H1 (cell line): ENCODE data around the gene COL5A1. TPM values are rescaled to one million over a fixed set of nuclear protein-coding genes. Genes with fewer than 3 reads are reported as not detected.

Source experiments
- CBX8 ChIP-seq: fragments of 300-800, 300-1000 bp; sonication (generic); IDR thresholded peaks from 2 replicates; pipeline ENCODE4 v1.7.1; 2016; ENCODE audit warnings: low read depth, low read length, borderline replicate concordance
- CTBP2 ChIP-seq: IDR thresholded peaks from 2 replicates; pipeline ENCODE4 v1.7.0; 2011; ENCODE audit warnings: borderline replicate concordance, mild to moderate bottlenecking, moderate library complexity, mixed read lengths, low read length; ENCODE audit not compliant: insufficient read depth, insufficient read length
- KDM1A ChIP-seq: fragments of 200-600, 300-600 bp; sonication (generic); IDR thresholded peaks from 2 replicates; pipeline ENCODE4 v1.7.1; 2016; ENCODE audit warnings: mild to moderate bottlenecking, low read length, borderline replicate concordance
- POLR2AphosphoS5 ChIP-seq: IDR thresholded peaks from 2 replicates; pipeline ENCODE4 v1.6.1; 2011; ENCODE audit warnings: low read depth, low read length
- TAF1 ChIP-seq: IDR thresholded peaks from 2 replicates; pipeline ENCODE4 v1.6.1; 2011; ENCODE audit warnings: mild to moderate bottlenecking, low read depth, low read length
- USF2 ChIP-seq: IDR thresholded peaks from 2 replicates; pipeline ENCODE4 v1.6.1; 2011; ENCODE audit warnings: low read length, improper control_type of control experiment
- polyA plus RNA-seq, 7 experiments: library from polyadenylated mRNA; depleted of rRNA in 3 of 7; stranded (reverse) in 5 of 7; unstranded in 2 of 7; fragments of >200 nt in 5 of 7; fragments of 200-250 nt in 2 of 7; gene quantifications; 1 replicate in 5 of 7; 2 replicates in 1 of 7; 4 replicates in 1 of 7; pipeline versions ENCODE4 v1.2.1 to v1.2.3, GENCODE V29; 2011 to 2013; ENCODE audit warnings: missing spikeins in 2 of 7, mixed read lengths in 2 of 7
- total RNA-seq: library from RNA; stranded (reverse); fragmentation: NEBNext Ultra II Directional; extraction: Animal tissue kit (Norgen Biotek cat#: 25700); gene quantifications from 2 replicates; pipeline ENCODE4 v1.2.1, GENCODE V29; 2021

Gene COL5A1
- total and polyA plus RNA-seq, 2 of the 8 experiments (the other 6 are each of a cell fraction or from before 2014, with no cell fraction given): 3.8 to 12.0 TPM

- no peak for TF ChIP-seq USF2
- no peak for TF ChIP-seq TAF1
- TF ChIP-seq KDM1A: no peak
- TF ChIP-seq CBX8: no peak
- TF ChIP-seq POLR2AphosphoS5: no peak
- no peak for TF ChIP-seq CTBP2
These were observed 191.8 kb downstream of the COL5A1 start (continued) for GRCh38 chr9:134833294-134833880.
